HepG2 (cell line): ENCODE results near the gene SAPCD2. TPM values are rescaled to one million over a fixed set of nuclear protein-coding genes. Genes with fewer than 3 reads are reported as not detected.

Experiments used
- GABPA ChIP-seq, 2 experiments: IDR thresholded peaks; 2 replicates each; pipeline ENCODE4 v1.6.1; 2011 to 2016; ENCODE audit warnings: low read depth in 2 of 2, low read length in 1 of 2, missing biosample characterization in 1 of 2, missing genetic modification characterization in 1 of 2
- KAT2B ChIP-seq: fragments of 150-350 bp; IDR thresholded peaks from 2 replicates; pipeline ENCODE4 v1.6.1; 2014; ENCODE audit warnings: low read depth, low read length, borderline replicate concordance
- PREB ChIP-seq: sonication (generic); formaldehyde crosslinking; IDR thresholded peaks from 2 replicates; pipeline ENCODE4 v1.4.0; 2020; ENCODE audit warnings: missing genetic modification reagents
- SMARCE1 ChIP-seq: fragments of 450-650 bp; IDR thresholded peaks from 2 replicates; pipeline ENCODE4 v1.6.1; 2017; ENCODE audit warnings: borderline replicate concordance
- U2AF2 ChIP-seq: fragments of 200-400 bp; formaldehyde crosslinking; IDR thresholded peaks from 2 replicates; pipeline ENCODE4 v1.6.1; 2017; ENCODE audit warnings: low read depth, mild to moderate bottlenecking, low read length
- XRCC5 ChIP-seq: fragments of 200-400 bp; formaldehyde crosslinking; optimal IDR thresholded peaks from 2 replicates; pipeline ENCODE3; 2017; ENCODE audit warnings: mild to moderate bottlenecking, low read length
- ZFP41 ChIP-seq: sonication (generic); formaldehyde crosslinking; IDR thresholded peaks from 2 replicates; pipeline ENCODE4 v1.4.0; 2020; ENCODE audit warnings: mild to moderate bottlenecking, missing genetic modification reagents, borderline replicate concordance
- ZFY ChIP-seq: sonication (generic); formaldehyde crosslinking; IDR thresholded peaks from 2 replicates; pipeline ENCODE4 v1.4.0; 2020; ENCODE audit warnings: missing genetic modification reagents
- ZNF296 ChIP-seq: sonication (generic); formaldehyde crosslinking; conservative IDR thresholded peaks from 2 replicates; pipeline ENCODE4 v1.5.0; 2020; ENCODE audit warnings: mild to moderate bottlenecking, missing genetic modification reagents
- ZNF580 ChIP-seq: IDR thresholded peaks from 2 replicates; pipeline ENCODE4 v1.6.1; 2016; ENCODE audit warnings: low read depth, borderline replicate concordance
- ZNF672 ChIP-seq: sonication (generic); formaldehyde crosslinking; IDR thresholded peaks from 2 replicates; pipeline ENCODE4 v1.8.1; 2022; ENCODE audit warnings: missing genetic modification reagents
- ZNF75D ChIP-seq: sonication (generic); formaldehyde crosslinking; IDR thresholded peaks from 2 replicates; pipeline ENCODE4 v1.8.1; 2023; ENCODE audit warnings: missing genetic modification reagents, mild to moderate bottlenecking, borderline replicate concordance
- ZNF891 ChIP-seq: sonication (generic); formaldehyde crosslinking; IDR thresholded peaks from 2 replicates; pipeline ENCODE4 v1.5.0; 2020; ENCODE audit warnings: mild to moderate bottlenecking, missing genetic modification reagents
- polyA plus RNA-seq, 8 experiments: library from polyadenylated mRNA; depleted of rRNA in 3 of 8; stranded (reverse) in 7 of 8; unstranded in 1 of 8; fragments of >200 nt; fragmentation: Illumina TruSeq in 4 of 8; extraction: Trizol in 4 of 8; gene quantifications; 2 replicates each; pipeline versions ENCODE4 v1.2.1 to v1.2.3, GENCODE V29; 2011 to 2016; ENCODE audit warnings: low read depth in 4 of 8, missing spikeins in 1 of 8, mixed read lengths in 1 of 8; ENCODE audit not compliant: insufficient read depth in 1 of 8
- total RNA-seq, 5 experiments: library from RNA; depleted of rRNA; stranded (reverse); fragments of >200 nt; fragmentation: Illumina TruSeq; extraction: Trizol; gene quantifications; 2 replicates each; pipeline ENCODE4 v1.2.3, GENCODE V29; 2016; ENCODE audit warnings: low read depth in 1 of 5
- TF ChIP-seq, protein P1 (sequence below): IDR thresholded peaks from 2 replicates; pipeline ENCODE4 v1.6.1; 2012; ENCODE audit warnings: inconsistent platforms
- TF ChIP-seq, protein P2 (sequence below): sonication (generic); formaldehyde crosslinking; IDR thresholded peaks from 2 replicates; pipeline ENCODE4 v1.5.0; 2020; ENCODE audit warnings: missing genetic modification reagents
- TF ChIP-seq, protein P3 (sequence below): sonication (generic); formaldehyde crosslinking; IDR thresholded peaks from 2 replicates; pipeline ENCODE4 v1.8.0; 2022; ENCODE audit warnings: missing genetic modification reagents, mild to moderate bottlenecking, borderline replicate concordance
- TF ChIP-seq, protein P4 (sequence below): sonication (generic); formaldehyde crosslinking; IDR thresholded peaks from 2 replicates; pipeline ENCODE4 v1.4.0; 2020; ENCODE audit warnings: missing genetic modification reagents, borderline replicate concordance

Gene SAPCD2
- total and polyA plus RNA-seq, 2 of the 13 experiments (the other 11 are each of a cell fraction or from before 2014, with no cell fraction given): 21.9 to 42.8 TPM

DNA sequence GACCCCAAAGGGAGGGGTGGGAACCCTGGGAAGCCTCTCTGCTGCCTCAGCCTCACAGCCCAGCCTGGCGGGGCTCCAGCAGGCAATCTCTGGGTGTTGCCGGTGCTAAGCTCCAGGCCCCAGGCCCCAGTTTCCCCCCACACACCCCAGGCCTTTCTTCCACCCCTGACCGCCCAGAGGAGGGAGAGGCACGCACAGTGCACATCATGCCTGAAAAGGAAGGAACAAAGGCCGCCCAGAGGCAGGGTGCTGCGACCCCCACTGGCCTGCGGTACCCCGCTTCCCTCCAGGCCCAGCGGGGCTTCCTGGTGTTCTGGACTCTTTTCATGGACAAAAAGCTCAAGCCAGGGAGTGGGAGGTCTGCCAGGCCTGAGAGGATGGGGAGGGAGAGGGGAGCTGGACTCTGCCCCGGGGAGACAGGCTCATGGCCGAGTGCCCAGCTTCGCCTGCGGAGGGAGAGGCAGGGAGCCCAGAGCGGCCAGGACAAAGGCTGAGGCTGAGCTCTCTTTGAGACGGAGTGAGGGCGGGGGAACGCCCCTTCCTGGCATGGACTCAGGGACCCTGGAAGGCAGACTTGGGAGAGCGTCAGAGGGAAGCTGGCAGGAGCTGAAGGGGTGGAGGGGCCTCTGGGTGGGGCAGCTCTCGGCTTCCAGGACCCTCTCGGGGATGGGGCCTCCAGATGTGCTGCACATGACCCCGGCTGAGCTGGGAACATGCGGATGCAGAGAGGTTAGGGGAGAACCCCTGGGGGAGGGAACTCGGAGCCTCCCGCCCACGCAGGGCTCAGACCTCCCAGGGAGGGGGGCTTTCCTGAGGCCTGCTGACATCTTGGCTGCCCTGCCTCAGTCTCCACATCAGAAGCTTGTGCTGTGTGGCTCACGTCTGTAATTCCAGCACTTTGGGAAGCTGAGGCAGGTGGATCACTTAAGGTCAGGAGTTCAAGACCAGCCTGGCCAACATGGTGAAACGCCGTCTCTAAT lies 14.7 kb downstream of the SAPCD2 start (continued):
- TF ChIP-seq ZNF891 (CRISPR knock-in tag) (peak; percentile 38; the same call in 1 of the 2 replicates), ZNF672 (CRISPR knock-in tag) (no peak), ZNF580 (CRISPR knock-in tag) (no peak), SMARCE1 (no peak), ZNF296 (CRISPR knock-in tag) (no peak; the same call in 1 of the 2 replicates), XRCC5 (peak; percentile 90), GABPA (IDR thresholded peaks at IDR 0.05; ENCODE audit: low read depth, low read length) (no peak), GABPA (CRISPR knock-in tag; IDR thresholded peaks at IDR 0.05; ENCODE audit: low read depth) (no peak; the same call in 1 of the 2 replicates), ZNF75D (CRISPR knock-in tag) (no peak), PREB (CRISPR knock-in tag) (no peak), ZFP41 (CRISPR knock-in tag) (no peak), KAT2B (no peak), U2AF2 (no peak), ZFY (CRISPR knock-in tag) (peak; percentile 63)
- TF ChIP-seq, protein P1, sequence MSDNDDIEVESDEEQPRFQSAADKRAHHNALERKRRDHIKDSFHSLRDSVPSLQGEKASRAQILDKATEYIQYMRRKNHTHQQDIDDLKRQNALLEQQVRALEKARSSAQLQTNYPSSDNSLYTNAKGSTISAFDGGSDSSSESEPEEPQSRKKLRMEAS: peak; percentile 55
- TF ChIP-seq, protein P2, sequence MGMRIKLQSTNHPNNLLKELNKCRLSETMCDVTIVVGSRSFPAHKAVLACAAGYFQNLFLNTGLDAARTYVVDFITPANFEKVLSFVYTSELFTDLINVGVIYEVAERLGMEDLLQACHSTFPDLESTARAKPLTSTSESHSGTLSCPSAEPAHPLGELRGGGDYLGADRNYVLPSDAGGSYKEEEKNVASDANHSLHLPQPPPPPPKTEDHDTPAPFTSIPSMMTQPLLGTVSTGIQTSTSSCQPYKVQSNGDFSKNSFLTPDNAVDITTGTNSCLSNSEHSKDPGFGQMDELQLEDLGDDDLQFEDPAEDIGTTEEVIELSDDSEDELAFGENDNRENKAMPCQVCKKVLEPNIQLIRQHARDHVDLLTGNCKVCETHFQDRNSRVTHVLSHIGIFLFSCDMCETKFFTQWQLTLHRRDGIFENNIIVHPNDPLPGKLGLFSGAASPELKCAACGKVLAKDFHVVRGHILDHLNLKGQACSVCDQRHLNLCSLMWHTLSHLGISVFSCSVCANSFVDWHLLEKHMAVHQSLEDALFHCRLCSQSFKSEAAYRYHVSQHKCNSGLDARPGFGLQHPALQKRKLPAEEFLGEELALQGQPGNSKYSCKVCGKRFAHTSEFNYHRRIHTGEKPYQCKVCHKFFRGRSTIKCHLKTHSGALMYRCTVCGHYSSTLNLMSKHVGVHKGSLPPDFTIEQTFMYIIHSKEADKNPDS (CRISPR knock-in tag): no peak; the same call in 1 of the 2 replicates
- TF ChIP-seq, protein P3, sequence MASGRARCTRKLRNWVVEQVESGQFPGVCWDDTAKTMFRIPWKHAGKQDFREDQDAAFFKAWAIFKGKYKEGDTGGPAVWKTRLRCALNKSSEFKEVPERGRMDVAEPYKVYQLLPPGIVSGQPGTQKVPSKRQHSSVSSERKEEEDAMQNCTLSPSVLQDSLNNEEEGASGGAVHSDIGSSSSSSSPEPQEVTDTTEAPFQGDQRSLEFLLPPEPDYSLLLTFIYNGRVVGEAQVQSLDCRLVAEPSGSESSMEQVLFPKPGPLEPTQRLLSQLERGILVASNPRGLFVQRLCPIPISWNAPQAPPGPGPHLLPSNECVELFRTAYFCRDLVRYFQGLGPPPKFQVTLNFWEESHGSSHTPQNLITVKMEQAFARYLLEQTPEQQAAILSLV (CRISPR knock-in tag): 0 out of 2 replicates have a peak, but pooled peaks have one; percentile 29
- TF ChIP-seq, protein P4, sequence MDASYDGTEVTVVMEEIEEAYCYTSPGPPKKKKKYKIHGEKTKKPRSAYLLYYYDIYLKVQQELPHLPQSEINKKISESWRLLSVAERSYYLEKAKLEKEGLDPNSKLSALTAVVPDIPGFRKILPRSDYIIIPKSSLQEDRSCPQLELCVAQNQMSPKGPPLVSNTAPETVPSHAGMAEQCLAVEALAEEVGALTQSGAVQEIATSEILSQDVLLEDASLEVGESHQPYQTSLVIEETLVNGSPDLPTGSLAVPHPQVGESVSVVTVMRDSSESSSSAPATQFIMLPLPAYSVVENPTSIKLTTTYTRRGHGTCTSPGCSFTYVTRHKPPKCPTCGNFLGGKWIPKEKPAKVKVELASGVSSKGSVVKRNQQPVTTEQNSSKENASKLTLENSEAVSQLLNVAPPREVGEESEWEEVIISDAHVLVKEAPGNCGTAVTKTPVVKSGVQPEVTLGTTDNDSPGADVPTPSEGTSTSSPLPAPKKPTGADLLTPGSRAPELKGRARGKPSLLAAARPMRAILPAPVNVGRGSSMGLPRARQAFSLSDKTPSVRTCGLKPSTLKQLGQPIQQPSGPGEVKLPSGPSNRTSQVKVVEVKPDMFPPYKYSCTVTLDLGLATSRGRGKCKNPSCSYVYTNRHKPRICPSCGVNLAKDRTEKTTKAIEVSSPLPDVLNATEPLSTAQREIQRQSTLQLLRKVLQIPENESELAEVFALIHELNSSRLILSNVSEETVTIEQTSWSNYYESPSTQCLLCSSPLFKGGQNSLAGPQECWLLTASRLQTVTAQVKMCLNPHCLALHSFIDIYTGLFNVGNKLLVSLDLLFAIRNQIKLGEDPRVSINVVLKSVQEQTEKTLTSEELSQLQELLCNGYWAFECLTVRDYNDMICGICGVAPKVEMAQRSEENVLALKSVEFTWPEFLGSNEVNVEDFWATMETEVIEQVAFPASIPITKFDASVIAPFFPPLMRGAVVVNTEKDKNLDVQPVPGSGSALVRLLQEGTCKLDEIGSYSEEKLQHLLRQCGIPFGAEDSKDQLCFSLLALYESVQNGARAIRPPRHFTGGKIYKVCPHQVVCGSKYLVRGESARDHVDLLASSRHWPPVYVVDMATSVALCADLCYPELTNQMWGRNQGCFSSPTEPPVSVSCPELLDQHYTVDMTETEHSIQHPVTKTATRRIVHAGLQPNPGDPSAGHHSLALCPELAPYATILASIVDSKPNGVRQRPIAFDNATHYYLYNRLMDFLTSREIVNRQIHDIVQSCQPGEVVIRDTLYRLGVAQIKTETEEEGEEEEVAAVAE (CRISPR knock-in tag): no peak; the same call in 1 of the 2 replicates
